GM19468 (cell line): ENCODE results near the gene NFKB2.

Experiments
- ATAC-seq: cut with Tn5 transposase; IDR thresholded peaks from one replicate; pipeline ENCODE4 v1.9.1; 2021; ENCODE audit warnings: mild to moderate bottlenecking, moderate library complexity, moderate number of reproducible peaks; ENCODE audit not compliant: unreplicated experiment; ENCODE audit errors: extremely low read depth

The NFKB2 gene

DNA sequence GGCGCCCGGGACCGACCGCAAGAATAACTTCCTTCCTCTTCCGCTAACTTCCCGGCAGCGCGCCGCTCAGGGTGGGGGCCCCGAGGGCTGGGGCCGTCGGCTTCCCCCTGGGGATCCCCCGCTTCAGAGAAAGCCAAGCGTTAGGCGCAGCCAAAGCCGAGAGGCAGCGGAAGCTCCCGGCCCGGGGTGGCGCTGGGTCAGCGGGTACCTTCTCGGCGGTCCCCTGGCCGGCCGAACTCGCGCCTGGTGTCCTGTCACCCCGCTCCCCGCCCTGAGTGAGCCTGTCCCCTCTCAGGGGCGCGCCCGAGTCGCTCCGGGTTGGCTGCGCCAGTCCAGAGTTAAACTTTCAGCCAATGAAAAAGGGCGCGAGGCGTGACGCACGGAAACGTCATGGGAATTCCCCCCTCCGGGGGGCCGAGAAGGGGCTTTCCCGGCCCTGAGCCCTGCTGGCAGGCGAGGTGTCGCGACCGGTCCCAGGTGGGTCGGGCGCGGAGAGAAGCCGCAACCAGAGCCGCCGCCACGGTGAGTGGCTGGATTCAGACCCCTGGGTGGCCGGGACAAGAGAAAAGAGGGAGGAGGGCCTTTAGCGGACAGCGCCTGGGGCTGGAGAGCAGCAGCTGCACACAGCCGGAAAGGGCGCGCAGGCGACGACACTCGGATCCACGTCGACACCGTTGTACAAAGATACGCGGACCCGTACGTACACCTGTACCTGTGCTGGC, 1.3 kb upstream of the NFKB2 start:
- peak; percentile 75 for ATAC-seq

DNA sequence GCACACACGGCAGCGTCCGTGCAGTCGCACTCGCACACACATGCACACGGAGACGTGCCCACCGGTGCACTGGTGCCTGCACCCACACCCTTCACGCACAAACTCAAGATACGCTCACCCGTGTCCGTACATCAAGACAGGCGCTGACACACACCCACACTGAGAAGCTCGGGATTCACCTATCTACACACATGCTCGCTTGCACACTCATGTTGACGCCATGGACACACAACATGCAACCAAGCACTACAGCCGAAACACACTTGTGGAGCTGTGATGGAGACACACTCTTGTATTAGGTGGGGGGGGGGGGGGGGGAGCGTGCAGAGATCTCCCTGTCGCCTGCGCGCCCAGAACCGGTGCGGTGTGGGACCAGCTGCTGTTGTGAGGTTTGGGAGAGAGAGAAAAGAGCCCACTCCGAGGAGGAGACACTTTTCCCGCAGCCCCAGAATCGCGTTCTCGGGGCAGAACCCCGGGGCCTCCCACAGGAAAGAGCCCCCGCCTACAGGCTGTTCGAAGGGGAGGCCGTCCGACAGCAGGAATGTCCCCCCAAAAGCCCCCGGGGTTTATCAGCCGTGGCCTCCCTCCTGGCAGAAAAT, 605 bp upstream of the NFKB2 start:
- no peak for ATAC-seq

DNA sequence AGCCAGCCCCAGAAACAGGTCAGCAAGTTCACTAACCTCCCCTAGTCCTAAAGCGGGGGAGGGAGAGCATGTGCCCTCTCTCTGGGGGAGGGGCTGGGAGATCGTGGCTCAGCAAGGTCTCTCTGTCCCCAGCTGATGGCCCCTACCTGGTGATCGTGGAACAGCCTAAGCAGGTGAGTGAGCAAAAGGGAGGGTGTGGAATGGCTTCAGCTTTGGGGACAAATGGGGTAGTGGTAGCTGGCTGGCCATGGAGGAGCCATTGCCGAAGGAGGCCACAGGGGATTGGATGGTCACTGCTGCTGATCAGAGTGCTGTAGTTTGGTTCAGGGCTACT, 779 bp downstream of the NFKB2 start:
- ATAC-seq: no peak

DNA sequence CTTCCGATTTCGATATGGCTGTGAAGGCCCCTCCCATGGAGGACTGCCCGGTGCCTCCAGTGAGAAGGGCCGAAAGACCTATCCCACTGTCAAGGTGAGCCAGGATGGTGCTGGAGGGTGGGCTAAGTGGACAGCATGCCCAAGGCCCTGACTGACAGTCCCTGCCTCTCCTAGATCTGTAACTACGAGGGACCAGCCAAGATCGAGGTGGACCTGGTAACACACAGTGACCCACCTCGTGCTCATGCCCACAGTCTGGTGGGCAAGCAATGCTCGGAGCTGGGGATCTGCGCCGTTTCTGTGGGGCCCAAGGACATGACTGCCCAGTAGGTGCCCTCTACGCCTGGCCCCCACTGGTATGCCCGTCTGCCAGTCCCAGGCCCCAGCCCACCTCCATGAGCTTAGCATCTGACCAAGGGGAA, 1.2 kb downstream of the NFKB2 start:
- no peak for ATAC-seq

DNA sequence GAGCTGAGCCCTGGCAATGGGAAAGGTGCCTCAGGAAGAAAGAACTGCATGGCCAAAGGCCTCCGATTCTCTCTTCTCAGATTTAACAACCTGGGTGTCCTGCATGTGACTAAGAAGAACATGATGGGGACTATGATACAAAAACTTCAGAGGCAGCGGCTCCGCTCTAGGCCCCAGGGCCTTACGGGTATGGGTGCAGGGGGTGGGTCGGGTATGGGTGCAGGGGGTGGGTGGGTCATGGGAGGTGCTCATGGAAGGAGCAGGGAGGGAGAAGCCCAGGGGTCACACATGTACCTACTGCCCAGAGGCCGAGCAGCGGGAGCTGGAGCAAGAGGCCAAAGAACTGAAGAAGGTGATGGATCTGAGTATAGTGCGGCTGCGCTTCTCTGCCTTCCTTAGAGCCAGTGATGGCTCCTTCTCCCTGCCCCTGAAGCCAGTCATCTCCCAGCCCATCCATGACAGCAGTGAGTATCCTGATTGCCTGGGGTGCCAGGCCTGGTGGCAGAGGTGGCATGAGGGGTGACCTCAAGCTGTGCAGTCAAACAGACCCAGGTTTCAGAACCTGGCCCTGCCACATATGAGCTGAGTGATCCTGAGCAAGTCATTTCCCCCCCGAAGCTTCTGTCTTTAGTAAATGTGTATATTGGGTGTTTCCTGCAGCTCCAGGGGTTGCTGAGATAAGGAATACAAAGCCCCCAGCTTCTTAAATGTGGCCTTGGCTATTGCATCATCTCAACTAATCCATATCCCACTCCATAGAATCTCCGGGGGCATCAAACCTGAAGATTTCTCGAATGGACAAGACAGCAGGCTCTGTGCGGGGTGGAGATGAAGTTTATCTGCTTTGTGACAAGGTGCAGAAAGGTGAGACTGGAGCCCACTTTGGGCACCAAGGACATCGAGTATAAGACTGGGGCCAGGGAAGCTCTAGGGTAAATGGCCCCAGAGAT, 2.0 kb downstream of the NFKB2 start:
- ATAC-seq: no peak

DNA sequence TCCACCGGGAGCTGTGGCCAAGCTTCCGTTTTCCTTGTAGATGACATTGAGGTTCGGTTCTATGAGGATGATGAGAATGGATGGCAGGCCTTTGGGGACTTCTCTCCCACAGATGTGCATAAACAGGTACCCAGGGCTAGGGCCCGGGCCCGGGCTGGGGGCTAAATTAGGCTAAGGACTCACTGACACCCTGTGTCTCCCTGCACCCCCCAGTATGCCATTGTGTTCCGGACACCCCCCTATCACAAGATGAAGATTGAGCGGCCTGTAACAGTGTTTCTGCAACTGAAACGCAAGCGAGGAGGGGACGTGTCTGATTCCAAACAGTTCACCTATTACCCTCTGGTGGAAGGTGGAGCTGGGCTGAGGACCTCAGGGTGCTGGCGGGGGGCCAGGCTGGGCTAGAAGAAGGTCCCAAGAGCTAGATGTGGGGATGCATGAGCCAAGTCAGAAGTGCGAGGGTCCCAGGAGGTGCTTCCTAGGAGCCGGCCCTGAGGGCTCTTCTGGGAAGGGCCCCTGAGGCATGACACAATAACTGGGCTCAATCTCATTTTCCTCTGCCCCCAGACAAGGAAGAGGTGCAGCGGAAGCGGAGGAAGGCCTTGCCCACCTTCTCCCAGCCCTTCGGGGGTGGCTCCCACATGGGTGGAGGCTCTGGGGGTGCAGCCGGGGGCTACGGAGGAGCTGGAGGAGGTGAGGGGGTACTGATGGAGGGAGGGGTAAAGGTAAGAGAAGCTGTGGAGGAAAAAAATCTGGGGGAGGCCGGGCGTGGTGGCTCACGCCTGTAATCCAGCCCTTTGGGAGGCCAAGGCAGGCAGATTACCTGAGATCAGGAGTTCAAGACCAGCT, 2.9 kb downstream of the NFKB2 start:
- no peak for ATAC-seq

DNA sequence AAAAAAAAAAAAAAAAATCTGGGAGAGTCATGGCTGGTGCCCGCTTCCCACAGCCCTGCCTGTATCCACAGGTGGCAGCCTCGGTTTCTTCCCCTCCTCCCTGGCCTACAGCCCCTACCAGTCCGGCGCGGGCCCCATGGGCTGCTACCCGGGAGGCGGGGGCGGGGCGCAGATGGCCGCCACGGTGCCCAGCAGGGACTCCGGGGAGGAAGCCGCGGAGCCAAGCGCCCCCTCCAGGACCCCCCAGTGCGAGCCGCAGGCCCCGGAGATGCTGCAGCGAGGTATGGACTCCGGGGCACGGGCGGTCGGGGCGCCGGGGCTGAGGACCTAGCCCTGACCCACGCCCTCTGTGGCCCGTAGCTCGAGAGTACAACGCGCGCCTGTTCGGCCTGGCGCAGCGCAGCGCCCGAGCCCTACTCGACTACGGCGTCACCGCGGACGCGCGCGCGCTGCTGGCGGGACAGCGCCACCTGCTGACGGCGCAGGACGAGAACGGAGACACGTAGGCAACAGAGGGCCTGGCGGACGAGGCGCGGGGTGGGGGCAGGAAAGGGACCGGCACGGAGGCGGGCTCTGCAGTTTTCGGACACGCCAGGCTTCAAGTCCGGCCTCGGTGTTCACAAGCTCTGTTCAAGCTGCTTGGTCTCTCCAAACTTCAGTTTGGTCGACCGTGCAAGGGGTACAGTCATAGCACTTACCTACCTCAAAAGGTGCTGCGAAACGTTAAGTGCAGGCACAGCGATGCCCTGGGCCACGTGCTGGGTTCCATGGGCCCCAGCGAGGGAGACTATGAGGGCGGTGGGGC, 3.9 kb downstream of the NFKB2 start:
- ATAC-seq: peak; percentile 41

DNA sequence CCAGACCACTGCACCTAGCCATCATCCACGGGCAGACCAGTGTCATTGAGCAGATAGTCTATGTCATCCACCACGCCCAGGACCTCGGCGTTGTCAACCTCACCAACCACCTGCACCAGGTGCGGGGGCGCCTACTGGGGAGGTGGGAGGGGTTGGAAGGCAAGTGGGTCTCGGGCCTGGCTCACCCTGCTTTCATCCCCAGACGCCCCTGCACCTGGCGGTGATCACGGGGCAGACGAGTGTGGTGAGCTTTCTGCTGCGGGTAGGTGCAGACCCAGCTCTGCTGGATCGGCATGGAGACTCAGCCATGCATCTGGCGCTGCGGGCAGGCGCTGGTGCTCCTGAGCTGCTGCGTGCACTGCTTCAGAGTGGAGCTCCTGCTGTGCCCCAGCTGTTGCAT, 4.6 kb downstream of the NFKB2 start:
- ATAC-seq: no peak

DNA sequence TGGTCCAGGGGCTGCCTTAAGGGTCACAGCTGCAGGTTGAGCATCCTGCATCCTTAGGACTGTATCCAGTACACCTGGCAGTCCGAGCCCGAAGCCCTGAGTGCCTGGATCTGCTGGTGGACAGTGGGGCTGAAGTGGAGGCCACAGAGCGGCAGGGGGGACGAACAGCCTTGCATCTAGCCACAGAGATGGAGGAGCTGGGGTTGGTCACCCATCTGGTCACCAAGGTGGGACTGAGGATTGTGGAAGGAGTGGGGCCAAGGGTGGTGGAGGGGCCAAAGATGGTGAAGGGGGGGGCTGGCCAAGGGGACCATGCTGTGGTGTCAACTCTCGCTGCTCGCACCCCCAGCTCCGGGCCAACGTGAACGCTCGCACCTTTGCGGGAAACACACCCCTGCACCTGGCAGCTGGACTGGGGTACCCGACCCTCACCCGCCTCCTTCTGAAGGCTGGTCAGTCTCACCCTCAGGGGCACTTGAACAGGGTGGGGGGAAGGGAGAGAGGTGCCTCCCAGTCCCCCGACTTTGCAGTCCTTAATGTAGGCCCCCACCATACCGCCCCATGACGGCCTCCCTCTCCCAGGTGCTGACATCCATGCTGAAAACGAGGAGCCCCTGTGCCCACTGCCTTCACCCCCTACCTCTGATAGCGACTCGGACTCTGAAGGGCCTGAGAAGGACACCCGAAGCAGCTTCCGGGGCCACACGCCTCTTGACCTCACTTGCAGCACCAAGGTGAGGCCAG, 5.3 kb downstream of the NFKB2 start:
- no peak for ATAC-seq

DNA sequence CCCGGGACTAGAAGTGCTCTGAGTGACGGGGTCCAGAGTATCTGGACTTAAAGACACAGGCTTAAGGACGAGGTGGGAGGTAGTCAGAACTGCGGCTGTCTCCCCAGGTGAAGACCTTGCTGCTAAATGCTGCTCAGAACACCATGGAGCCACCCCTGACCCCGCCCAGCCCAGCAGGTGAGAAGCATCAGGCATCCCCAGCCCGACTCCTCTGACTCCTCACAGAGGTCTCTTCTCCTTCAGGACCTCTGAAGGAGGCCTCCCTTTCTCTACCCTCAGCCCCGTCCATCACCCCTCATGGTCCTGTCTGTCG, 5.8 kb downstream of the NFKB2 start:
- ATAC-seq: no peak

DNA sequence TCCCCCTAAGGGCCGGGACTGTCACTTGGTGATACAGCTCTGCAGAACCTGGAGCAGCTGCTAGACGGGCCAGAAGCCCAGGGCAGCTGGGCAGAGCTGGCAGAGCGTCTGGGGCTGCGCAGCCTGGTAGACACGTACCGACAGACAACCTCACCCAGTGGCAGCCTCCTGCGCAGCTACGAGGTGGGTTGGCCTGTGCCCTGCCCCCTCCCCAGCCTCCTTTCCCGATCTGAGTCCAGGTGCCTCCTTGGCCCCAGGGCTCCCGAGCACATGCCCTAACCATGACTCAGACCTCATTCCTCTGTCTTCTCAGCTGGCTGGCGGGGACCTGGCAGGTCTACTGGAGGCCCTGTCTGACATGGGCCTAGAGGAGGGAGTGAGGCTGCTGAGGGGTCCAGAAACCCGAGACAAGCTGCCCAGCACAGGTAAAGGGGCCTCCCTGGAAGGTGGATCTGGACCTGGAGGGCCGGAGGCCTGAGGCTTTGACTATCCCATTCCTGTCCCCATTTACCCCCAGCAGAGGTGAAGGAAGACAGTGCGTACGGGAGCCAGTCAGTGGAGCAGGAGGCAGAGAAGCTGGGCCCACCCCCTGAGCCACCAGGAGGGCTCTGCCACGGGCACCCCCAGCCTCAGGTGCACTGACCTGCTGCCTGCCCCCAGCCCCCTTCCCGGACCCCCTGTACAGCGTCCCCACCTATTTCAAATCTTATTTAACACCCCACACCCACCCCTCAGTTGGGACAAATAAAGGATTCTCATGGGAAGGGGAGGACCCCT, 6.4 kb downstream of the NFKB2 start:
- no peak for ATAC-seq

DNA sequence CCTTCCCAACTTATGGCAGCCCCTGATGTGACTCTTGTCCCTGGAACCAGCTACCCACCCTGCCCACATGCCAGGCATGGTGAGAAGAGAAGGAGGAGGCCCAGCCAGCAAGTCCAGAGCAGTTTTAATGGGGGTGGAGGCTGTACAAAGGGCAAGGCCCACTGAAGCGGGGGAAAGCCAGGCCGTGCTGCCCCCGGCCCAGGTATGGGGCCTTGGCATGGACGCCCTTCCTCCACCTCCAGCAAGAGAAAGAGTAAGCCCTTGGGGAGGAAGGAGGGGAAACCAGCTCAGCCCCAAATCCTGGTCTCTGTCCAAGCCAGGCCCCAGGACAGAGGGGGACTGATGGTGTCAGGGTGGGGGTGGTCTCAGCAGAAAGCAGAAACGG, 7.0 kb downstream of the NFKB2 start:
- ATAC-seq: no peak

DNA sequence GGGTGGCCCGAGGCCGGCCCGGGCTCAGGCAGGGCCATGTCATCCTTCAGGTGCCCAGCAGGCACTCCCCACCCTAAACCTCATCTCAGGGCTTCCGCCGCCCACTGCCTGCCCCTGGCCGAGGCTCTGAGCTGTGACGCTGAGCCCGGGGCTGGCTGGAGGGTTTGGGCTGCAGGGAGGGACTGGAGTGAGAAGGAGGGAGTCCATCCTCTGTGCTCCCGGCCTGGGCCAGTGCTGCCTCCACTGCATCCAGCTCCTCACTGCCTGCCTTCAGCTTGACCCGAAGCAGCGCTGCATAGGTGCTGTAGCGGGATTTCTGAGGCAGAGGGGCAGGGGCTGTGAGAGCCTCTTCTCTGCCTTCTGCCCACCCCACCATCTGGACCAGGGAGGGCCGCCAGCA, 7.6 kb downstream of the NFKB2 start:
- no peak for ATAC-seq

DNA sequence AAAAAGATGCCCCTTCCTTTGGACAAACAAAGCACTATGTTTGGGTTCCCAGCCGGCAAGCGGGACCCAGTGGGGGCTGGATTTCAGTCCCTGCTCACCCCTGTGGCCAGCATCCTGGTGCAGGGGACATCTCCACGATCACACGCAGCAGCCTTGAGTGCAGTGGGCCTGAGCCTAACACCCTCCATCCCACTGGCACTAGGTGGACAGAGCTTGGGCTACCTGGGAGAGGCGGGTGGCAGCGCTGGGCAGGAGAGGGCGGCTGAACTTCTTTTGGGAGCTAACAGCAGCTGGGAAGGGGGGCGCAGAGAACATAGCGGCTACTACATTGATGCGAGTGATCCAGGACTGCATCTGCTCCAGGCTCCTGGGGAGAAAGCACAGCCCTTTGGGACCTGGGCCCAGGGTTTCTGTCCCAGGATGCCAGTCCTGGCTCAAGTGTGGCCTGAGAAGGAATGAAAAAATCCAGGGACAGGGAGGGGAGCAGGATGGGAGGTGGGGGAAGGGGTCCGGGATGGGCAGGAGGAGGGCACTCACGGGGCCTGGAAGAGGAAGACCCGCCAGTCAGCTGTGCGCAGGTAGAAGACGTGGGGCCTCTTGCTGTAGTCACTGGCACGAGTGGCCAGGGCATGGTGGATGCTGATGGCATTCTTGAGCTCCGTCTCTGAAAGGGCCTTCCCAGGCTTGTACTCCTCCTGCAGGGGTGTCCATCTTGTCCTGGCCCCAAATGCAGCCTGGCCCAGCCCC, 9.0 kb downstream of the NFKB2 start:
- no peak for ATAC-seq

DNA sequence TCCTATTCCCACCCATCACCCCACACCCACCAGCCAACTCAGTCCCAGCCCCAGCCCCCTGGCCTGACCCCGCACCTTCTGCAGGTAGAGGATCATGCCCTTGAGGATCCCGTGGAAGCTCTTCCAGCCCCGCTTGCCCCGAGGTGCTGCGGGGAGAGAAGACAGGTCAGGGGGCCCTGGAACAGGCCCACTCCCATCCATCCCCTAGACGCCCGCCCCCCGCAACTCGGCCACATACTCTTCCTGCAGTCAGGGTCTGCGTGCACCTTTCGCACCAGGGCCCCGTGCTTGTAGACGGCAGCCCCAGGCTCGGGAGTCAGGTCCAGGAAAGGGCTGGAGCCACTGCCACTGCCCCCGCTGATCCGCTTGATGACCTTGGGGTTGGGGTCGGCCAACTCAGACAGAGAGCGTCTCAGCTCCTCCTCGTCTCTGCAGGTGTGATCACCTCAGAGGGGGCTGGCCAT, 9.6 kb downstream of the NFKB2 start:
- no peak for ATAC-seq

DNA sequence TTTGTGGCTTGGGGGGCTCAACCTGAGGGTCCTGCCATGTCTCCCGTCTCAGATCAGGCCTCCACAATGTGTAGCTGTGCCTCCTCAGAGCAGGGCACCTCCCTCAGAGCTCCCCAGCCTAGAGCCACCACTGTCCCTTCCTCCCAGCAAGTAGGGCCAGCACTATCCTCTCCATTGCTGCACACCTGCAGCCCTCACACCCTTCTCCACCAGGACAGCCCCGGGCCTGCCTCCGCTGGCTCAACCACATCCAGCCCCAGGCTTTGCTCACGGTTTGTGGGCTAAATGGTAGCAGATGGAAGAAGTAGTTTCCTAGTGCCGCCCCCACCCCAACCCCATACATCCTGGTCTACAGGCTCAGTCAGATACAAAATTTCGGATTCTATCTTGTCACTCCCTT, 10.1 kb downstream of the NFKB2 start:
- no peak for ATAC-seq

DNA sequence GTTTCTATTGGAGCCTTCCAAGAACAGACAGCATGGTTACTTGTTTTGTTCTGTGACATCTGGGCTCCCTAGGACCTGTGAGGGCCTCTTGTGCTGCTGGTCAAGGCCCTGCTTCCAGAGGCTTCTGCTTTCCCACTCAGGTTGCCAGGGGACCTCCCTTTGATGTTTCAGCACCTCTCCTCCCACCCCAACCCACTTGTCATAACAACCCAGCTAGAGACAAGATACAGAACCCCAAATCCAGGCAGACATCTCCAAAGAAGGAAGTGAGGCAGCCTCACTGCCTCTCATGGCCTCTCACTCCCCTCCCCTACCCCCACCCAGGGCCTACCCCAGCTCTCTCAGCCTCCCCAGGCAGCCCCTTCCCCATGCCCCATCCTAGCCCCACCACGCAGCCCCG, 11.3 kb downstream of the NFKB2 start:
- ATAC-seq: no peak
